ENCODE measurements around the gene HRC.

Gene HRC

DNA sequence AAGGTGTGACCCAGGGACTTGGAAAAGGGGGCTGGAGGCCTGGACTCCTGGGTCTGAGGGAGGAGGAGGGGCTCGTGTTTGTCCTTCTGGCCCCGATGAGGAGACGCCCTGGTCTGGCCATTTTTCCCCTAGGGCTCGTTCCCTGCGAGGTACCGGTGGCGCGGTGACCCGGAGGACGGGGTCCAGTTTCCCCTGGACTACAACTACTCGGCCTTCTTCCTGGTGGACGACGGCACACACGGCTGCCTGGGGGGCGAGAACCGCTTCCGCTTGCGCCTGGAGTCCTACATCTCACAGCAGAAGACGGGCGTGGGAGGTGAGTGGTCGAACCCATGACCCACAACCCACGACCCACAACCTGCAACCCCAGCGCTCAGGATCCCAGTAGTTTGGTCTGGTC, 13.2 kb upstream of the HRC start:
- Histone ChIP-seq H3K27ac (ENCODE audit: poor library complexity, severe bottlenecking) (no peak overlapping the region), H3K4me1 (ENCODE audit: insufficient read depth, poor library complexity, severe bottlenecking) (no peaks in the 10 kb centered on the region), H3K36me3 (ENCODE audit: low read depth) (peaks cover 21% of the 10 kb centered on the region), H3K9me3 (ENCODE audit: severe bottlenecking) (no peaks in the 10 kb centered on the region), H3K27me3 (ENCODE audit: insufficient read depth, poor library complexity, severe bottlenecking) (no peaks in the 10 kb centered on the region), H3K4me3 (ENCODE audit: severe bottlenecking) (no peak overlapping the region)
- no peak for TF ChIP-seq CTCF (IDR thresholded peaks at IDR 0.05; ENCODE audit: poor library complexity, severe bottlenecking)
- no peak for DNase-seq (ENCODE audit: low spot score)
- no peak for ATAC-seq (ENCODE audit: low read depth)

DNA sequence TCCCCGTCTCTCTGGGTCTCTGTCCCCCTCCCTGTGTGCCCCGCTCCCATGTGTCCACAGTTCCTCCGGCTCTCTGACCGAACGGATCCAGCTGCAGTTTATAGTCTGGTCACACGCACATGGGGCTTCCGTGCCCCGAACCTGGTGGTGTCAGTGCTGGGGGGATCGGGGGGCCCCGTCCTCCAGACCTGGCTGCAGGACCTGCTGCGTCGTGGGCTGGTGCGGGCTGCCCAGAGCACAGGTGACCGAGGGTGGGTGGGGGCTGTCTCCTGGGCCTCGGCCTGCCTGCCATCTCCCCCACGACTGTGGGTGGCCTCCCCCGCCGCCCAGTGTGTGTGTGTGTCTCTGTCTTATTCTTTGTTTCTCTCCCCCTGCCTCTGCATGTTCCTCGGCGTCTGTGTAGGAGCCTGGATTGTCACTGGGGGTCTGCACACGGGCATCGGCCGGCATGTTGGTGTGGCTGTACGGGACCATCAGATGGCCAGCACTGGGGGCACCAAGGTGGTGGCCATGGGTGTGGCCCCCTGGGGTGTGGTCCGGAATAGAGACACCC, 12.7 kb upstream of the HRC start:
- Histone ChIP-seq H3K36me3 (ENCODE audit: low read depth) (peaks cover 19% of the 10 kb centered on the region), H3K4me1 (ENCODE audit: insufficient read depth, poor library complexity, severe bottlenecking) (no peaks in the 10 kb centered on the region), H3K9me3 (ENCODE audit: severe bottlenecking) (no peaks in the 10 kb centered on the region), H3K4me3 (ENCODE audit: severe bottlenecking) (no peak overlapping the region), H3K27me3 (ENCODE audit: insufficient read depth, poor library complexity, severe bottlenecking) (no peaks in the 10 kb centered on the region), H3K27ac (ENCODE audit: poor library complexity, severe bottlenecking) (no peak overlapping the region)
- TF ChIP-seq CTCF (IDR thresholded peaks at IDR 0.05; ENCODE audit: poor library complexity, severe bottlenecking): no peak
- DNase-seq (ENCODE audit: low spot score): no peak
- no peak for ATAC-seq (ENCODE audit: low read depth)

DNA sequence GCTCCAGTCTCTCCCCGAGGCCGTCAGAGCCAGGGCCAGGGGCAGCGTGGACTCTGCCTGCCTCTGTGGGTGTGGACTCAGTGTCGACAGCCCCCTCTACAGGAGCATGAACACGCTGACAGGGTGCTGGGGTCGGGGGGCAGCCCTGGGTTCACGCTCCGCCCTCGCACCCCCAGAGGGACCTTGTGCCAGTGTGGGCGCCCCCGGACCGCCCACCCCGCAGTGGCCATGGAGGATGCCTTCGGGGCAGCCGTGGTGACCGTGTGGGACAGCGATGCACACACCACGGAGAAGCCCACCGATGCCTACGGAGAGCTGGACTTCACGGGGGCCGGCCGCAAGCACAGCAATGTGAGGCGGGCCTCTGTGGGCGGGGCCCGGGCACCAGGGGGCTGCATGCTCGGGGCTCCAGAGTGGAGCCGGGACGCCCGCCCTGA, 10.7 kb upstream of the HRC start:
- ATAC-seq (ENCODE audit: low read depth) (no peak), DNase-seq (ENCODE audit: low spot score) (no peak)
- no peak overlapping the region for H3K27ac ChIP-seq (ENCODE audit: poor library complexity, severe bottlenecking)
- H3K4me3 ChIP-seq (ENCODE audit: severe bottlenecking): no peak overlapping the region
- H3K9me3 ChIP-seq (ENCODE audit: severe bottlenecking): no peaks in the 10 kb centered on the region
- H3K27me3 ChIP-seq (ENCODE audit: insufficient read depth, poor library complexity, severe bottlenecking): no peaks in the 10 kb centered on the region
- no peaks in the 10 kb centered on the region for H3K4me1 ChIP-seq (ENCODE audit: insufficient read depth, poor library complexity, severe bottlenecking)
- no peak for TF ChIP-seq CTCF (IDR thresholded peaks at IDR 0.05; ENCODE audit: poor library complexity, severe bottlenecking)
- peaks cover 11% of the 10 kb centered on the region for H3K36me3 ChIP-seq (ENCODE audit: low read depth)

DNA sequence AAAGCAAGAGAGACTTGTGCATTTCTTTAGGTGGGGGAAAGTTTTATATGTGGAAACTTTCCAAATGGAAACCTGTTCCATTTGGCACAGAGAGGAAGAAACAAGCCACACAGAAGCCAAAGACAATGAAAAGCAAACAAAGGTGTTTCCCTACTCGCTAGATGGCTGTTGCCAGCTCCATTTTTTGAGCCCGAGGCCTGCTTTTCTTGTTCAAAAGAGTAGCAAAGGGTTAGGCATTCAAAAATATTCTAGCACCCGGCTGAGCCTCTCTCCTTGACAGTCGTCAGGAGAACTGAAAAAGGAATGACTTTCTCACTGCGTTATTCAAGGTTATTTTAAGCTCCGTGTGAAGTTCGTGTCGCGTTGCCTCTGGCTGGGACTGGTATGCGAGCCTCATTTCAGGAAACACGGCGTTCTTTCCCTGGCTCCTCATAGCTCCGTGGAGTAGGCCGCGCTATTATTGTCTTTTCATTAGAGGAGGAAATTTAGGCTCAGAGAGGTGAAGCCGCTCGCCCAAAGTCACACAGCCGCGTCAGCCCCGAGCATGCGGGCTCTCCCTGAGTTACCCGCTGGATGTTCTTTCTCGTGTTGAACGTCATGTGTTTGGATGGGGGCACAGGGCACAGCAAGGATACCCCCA, 10.0 kb upstream of the HRC start:
- H3K27ac ChIP-seq (ENCODE audit: poor library complexity, severe bottlenecking): no peak overlapping the region
- H3K36me3 ChIP-seq (ENCODE audit: low read depth): peaks cover 6% of the 10 kb centered on the region
- ATAC-seq (ENCODE audit: low read depth) (no peak), DNase-seq (ENCODE audit: low spot score) (no peak)
- no peaks in the 10 kb centered on the region for H3K27me3 ChIP-seq (ENCODE audit: insufficient read depth, poor library complexity, severe bottlenecking)
- no peaks in the 10 kb centered on the region for H3K4me1 ChIP-seq (ENCODE audit: insufficient read depth, poor library complexity, severe bottlenecking)
- H3K9me3 ChIP-seq (ENCODE audit: severe bottlenecking): no peaks in the 10 kb centered on the region
- no peak overlapping the region for H3K4me3 ChIP-seq (ENCODE audit: severe bottlenecking)
- TF ChIP-seq CTCF (IDR thresholded peaks at IDR 0.05; ENCODE audit: poor library complexity, severe bottlenecking): no peak

- Histone ChIP-seq H3K27me3 (ENCODE audit: insufficient read depth, poor library complexity, severe bottlenecking) (no peaks in the 10 kb centered on the region), H3K27ac (ENCODE audit: poor library complexity, severe bottlenecking) (no peak overlapping the region), H3K36me3 (ENCODE audit: low read depth) (0 out of 2 replicates have a peak, but pooled peaks cover 3% of the 10 kb centered on the region), H3K9me3 (ENCODE audit: severe bottlenecking) (no peaks in the 10 kb centered on the region), H3K4me1 (ENCODE audit: insufficient read depth, poor library complexity, severe bottlenecking) (peaks cover 3% of the 10 kb centered on the region), H3K4me3 (ENCODE audit: severe bottlenecking) (no peak overlapping the region)
- no peak for DNase-seq (ENCODE audit: low spot score)
- ATAC-seq (ENCODE audit: low read depth): no peak
- no peak for TF ChIP-seq CTCF (IDR thresholded peaks at IDR 0.05; ENCODE audit: poor library complexity, severe bottlenecking)
Measured at GRCh38 chr19:49161987-49162386, 6.8 kb upstream of the HRC start.

Measured in RWPE2 (cell line).